ENCODE measurements around the gene MAGOH. TPM values are rescaled to one million over a fixed set of nuclear protein-coding genes. Genes with fewer than 3 reads are reported as not detected.

Gene MAGOH
- polyA plus RNA-seq, 3 donors, result 22.9 to 70.8 (median 69.2) TPM

DNA sequence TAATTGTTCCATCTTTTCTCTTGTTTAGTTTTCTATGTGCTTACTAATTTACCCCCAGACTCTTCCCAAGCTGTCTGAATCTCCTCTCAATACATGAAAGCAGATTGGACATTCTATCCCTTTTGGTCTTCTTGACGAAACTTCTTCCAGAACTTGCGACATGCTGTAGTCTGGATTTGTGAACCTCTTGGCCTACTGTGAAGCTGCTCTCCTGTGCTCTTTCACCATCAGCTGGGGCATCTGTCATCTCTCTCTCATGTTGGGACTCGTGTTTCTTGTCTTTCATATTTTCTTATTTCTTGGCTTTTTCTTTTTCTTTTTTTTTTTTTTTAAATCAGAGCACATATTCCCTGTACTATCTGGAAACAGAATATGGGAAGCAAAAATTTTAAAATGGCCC, 34.9 kb downstream of the MAGOH start:
- Histone ChIP-seq H3K4me2 (replicated peaks; ENCODE audit: extremely low read depth, low read length, poor library complexity, severe bottlenecking) (no peak overlapping the region), H3K4me3 (replicated peaks in 1 of 3; ENCODE audit: low read depth in 2 of 3, low read length in 3 of 3) (no peak overlapping the region), H4K20me1 (ENCODE audit: insufficient read depth, low read length) (no peaks in the 10 kb centered on the region), H2AFZ (ENCODE audit: insufficient read depth, low read depth, low read length, poor library complexity, severe bottlenecking) (no peak overlapping the region), H3K36me3 (replicated peaks in 1 of 2; ENCODE audit: control insufficient read depth in 1 of 2, insufficient read depth in 2 of 2, low read length in 2 of 2) (peaks cover 62 to 80% of the 10 kb centered on the region in 2 donors), H3K27ac (ENCODE audit: low read depth in 1 of 2, low read length in 2 of 2) (no peak overlapping the region), H3K79me2 (ENCODE audit: insufficient read depth, low read length) (peaks cover 17% of the 10 kb centered on the region), H3K9ac (ENCODE audit: insufficient read depth, low read length, poor library complexity, severe bottlenecking) (no peak overlapping the region), H3K4me1 (ENCODE audit: control insufficient read depth in 1 of 2, insufficient read depth in 2 of 2, low read length in 2 of 2) (peaks cover under 1 to 2% of the 10 kb centered on the region in 2 donors), H3K9me3 (replicated peaks in 1 of 2; ENCODE audit: control insufficient read depth in 1 of 2, insufficient read depth in 1 of 2, low read length in 2 of 2) (peaks cover 18 to 21% of the 10 kb centered on the region in 2 donors), H3K27me3 (ENCODE audit: control insufficient read depth in 2 of 2, insufficient read depth in 2 of 2, low read length in 2 of 2) (no peaks in the 10 kb centered on the region)
- Mint-ChIP-seq H3K27me3 (ENCODE audit: low read depth in 3 of 3) (no peaks in the 10 kb centered on the region), H3K9me3 (peaks cover 19 to 32% (median 25%) of the 10 kb centered on the region in 7 donors), H3K4me1 (no peaks in the 10 kb centered on the region), H3K27ac (peak overlapping the region in 1 of 7 donors; percentile 7), H3K4me3 (no peak overlapping the region), H3K36me3 (peaks cover 64 to 76% of the 10 kb centered on the region in 2 donors)
- TF ChIP-seq, protein P1, sequence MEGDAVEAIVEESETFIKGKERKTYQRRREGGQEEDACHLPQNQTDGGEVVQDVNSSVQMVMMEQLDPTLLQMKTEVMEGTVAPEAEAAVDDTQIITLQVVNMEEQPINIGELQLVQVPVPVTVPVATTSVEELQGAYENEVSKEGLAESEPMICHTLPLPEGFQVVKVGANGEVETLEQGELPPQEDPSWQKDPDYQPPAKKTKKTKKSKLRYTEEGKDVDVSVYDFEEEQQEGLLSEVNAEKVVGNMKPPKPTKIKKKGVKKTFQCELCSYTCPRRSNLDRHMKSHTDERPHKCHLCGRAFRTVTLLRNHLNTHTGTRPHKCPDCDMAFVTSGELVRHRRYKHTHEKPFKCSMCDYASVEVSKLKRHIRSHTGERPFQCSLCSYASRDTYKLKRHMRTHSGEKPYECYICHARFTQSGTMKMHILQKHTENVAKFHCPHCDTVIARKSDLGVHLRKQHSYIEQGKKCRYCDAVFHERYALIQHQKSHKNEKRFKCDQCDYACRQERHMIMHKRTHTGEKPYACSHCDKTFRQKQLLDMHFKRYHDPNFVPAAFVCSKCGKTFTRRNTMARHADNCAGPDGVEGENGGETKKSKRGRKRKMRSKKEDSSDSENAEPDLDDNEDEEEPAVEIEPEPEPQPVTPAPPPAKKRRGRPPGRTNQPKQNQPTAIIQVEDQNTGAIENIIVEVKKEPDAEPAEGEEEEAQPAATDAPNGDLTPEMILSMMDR (IDR thresholded peaks at IDR 0.05), result no peak
- DNase-seq, result no peak
- intact Hi-C loops (cut with micrococcal nuclease), result no loop called here
- WGBS (ENCODE audit: insufficient coverage), result 79% methylated on average over 2 of the region's 3 CpGs

DNA sequence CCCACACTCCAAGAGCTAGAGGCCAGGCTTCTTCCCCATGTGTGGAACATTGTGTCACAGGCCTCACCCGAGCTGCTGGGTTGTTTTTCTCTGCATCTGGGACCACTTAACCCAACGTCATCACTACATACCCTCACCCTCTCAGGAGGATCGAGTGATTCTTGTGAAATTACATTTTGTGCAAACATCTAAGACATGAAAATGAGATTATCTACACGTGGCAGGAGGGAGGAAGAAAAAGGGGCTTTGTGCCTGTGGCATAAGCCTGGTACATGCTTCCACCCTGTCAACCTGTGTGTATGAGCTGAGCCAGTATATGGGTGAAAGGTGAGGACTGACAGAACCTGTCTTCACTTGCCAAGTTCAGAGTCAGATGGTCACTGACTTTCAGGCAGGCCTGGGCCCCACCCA, 40.1 kb downstream of the MAGOH start:
- 67% methylated on average over 1 of the region's 4 CpGs for WGBS (ENCODE audit: insufficient coverage)
- Mint-ChIP-seq H3K4me3 (peak overlapping the region in 1 of 2 donors; percentile 97), H3K36me3 (peaks cover 25 to 32% of the 10 kb centered on the region in 2 donors), H3K27ac (peak overlapping the region; percentile 25 to 98 (median 96)), H3K4me1 (peaks cover 22% of the 10 kb centered on the region), H3K9me3 (peaks cover 0 to 1% (median 0%) of the 10 kb centered on the region in 7 donors), H3K27me3 (ENCODE audit: low read depth in 3 of 3) (no peaks in the 10 kb centered on the region)
- TF ChIP-seq, protein P1 (IDR thresholded peaks at IDR 0.05), result no peak
- peaks cover 28% of the 10 kb centered on the region for H3K79me2 ChIP-seq (ENCODE audit: insufficient read depth, low read length)
- peak overlapping the region in 2 of 3 experiments; percentile 94 to 96 for H3K4me3 ChIP-seq (replicated peaks in 1 of 3; ENCODE audit: low read depth in 2 of 3, low read length in 3 of 3)
- H2AFZ ChIP-seq (ENCODE audit: insufficient read depth, low read depth, low read length, poor library complexity, severe bottlenecking), result no peak overlapping the region
- peaks cover 21 to 26% of the 10 kb centered on the region in 2 donors for H3K4me1 ChIP-seq (ENCODE audit: control insufficient read depth in 1 of 2, insufficient read depth in 2 of 2, low read length in 2 of 2)
- no peaks in the 10 kb centered on the region for H3K27me3 ChIP-seq (ENCODE audit: control insufficient read depth in 2 of 2, insufficient read depth in 2 of 2, low read length in 2 of 2)
- no peaks in the 10 kb centered on the region for H3K9me3 ChIP-seq (replicated peaks in 1 of 2; ENCODE audit: control insufficient read depth in 1 of 2, insufficient read depth in 1 of 2, low read length in 2 of 2)
- intact Hi-C loops (cut with micrococcal nuclease), result no loop called here
- H3K9ac ChIP-seq (ENCODE audit: insufficient read depth, low read length, poor library complexity, severe bottlenecking), result no peak overlapping the region
- peaks cover 22 to 28% of the 10 kb centered on the region in 2 donors for H3K36me3 ChIP-seq (replicated peaks in 1 of 2; ENCODE audit: control insufficient read depth in 1 of 2, insufficient read depth in 2 of 2, low read length in 2 of 2)
- H3K27ac ChIP-seq (ENCODE audit: low read depth in 1 of 2, low read length in 2 of 2), result peak overlapping the region in 1 of 2 donors; percentile 96
- no peaks in the 10 kb centered on the region for H4K20me1 ChIP-seq (ENCODE audit: insufficient read depth, low read length)
- peak overlapping the region; percentile 97 for H3K4me2 ChIP-seq (replicated peaks; ENCODE audit: extremely low read depth, low read length, poor library complexity, severe bottlenecking)
- DNase-seq, result no peak
